HG03378 (cell line): Measurements from ENCODE around the gene NOP10.

Experiments used
- ATAC-seq: cut with Tn5 transposase; IDR thresholded peaks from one replicate; pipeline ENCODE4 v1.9.1; 2021; ENCODE audit warnings: mild to moderate bottlenecking, moderate library complexity; ENCODE audit not compliant: unreplicated experiment

NOP10 gene

DNA sequence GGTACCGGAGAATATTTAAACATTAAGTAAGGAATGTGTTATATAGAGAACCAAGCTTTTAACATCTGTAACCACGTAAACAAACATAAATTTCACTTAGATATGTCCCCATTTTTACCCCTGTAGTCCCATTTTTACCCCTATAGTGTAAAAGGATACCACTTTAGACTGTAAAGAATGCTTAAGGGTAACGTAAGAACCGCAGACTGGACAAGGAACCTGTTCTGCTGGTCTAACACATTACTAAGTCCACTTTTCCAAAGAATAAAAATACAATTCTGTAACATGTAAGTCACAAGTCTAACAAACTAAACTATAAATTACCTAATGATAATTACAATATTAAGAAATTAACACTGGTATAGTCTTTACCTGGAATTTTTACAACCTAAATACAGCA is 8.3 kb downstream of the NOP10 start:
- no peak for ATAC-seq

- ATAC-seq, result no peak
These were observed 10.3 kb downstream of the NOP10 start for GRCh38 chr15:34332553-34333120.

GRCh38 chr15:34331809-34332208 is 11.1 kb downstream of the NOP10 start:
- ATAC-seq, result no peak

- ATAC-seq, result no peak
These were observed 12.7 kb downstream of the NOP10 start for GRCh38 chr15:34330279-34330678.

GRCh38 chr15:34329006-34329405 is 13.9 kb downstream of the NOP10 start:
- ATAC-seq, result no peak

DNA sequence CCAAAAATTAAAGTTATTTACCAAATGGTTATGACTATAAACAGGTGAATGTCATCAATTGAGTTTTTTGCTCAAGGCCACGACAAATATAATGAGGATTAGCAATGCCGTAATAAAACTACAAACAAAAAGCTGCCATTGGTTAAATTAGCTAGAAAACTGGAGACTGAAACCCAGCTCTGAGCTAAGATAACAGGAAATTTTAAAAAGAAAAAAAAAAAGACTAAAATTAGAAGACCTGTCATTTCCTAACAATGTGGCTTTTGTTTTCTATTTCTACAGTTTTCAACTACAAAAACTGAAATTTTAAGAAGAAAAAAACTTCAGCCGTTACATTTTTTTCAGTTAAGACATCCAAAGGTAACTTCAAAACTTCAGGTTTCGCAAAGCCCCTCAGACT is 15.0 kb downstream of the NOP10 start:
- no peak for ATAC-seq

DNA sequence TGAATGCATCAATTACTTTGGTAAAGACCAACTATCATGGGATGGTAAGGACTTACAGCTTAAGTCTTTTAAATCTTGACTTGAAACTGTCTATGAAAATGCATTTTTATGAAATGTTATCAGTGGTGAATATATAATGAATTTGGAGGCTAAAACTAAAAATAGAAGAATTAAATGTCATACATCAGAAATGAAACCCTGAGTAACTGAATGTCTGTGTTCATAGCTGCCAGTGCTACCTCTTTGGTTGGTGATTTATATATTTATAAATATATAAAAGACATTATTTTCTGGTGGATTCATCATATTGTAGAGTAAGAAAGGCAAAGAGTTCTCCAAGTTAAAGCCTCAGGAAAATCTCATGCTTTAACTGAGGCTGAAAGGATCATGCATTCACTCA is 17.6 kb downstream of the NOP10 start:
- no peak for ATAC-seq

GRCh38 chr15:34324933-34325332 is 18.0 kb downstream of the NOP10 start:
- ATAC-seq, result no peak

GRCh38 chr15:34323217-34323616 is 19.7 kb downstream of the NOP10 start:
- no peak for ATAC-seq

GRCh38 chr15:34318277-34319079 is 24.5 kb downstream of the NOP10 start:
- peak; percentile 69 for ATAC-seq

DNA sequence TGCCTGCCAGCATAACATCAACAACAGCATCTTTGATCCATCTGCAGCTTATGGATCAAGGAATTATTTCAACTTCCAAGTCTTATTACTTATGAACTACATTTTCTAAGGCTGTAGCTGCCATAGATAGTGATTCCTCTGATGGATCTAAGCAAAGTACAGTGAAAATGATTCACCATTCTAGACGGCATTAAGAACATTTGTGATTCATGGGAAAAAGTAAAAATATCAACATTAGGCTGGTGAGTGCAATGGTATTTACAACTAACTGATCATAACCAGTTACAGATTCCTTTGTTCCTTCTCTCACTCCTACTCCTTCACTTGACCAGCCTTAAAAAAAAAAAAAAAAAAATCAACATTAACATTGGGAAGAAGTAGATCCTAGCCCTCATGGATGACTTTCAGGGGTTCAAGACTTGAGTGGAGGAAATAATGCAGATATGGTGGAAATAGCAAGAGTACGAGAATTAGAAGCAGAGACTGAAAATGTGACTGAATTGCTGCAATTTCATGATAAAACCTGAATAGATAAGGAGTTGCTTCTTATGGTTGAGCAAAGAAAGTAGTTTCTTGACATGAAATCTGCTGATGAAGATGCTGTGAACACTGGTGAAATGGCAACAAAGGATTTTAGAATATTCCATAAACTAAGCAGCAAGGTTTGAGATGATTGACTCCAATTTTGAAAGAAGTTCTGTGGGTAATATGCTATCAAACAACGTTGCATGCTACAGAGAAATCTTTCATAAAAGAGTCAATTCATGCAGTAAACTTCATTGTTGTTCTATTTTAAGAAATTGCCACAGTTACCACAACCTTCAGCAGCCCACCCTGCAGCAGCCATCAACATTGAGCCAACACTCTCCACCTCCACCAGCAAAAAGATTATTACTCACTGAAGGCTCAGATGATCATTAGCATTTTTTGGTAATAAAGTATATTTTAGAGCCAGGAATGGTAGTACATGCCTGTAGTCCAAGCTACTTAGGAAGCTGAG is 28.1 kb downstream of the NOP10 start:
- no peak for ATAC-seq

DNA sequence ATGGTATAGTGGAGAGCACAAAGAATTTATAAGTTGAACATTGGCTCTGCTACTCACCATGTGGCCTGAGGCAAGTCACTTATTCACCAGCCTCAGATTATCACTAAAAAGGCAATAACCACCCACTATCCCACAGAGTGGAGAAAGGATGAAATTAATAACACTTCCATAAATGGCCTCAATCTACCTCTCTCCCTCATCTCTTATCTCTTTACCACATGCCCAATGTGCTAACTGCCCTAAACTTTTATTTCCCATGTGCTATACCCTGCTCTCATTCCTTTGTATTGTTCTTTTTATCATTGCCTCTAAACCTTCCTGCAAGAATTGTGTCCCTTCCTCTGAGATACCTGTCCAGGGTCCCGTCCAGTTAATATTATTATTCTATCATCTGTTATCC is 31.4 kb downstream of the NOP10 start:
- ATAC-seq, result no peak

GRCh38 chr15:34304613-34305012 is 38.3 kb downstream of the NOP10 start:
- ATAC-seq, result no peak

GRCh38 chr15:34301058-34301457 is 41.9 kb downstream of the NOP10 start:
- ATAC-seq, result no peak

DNA sequence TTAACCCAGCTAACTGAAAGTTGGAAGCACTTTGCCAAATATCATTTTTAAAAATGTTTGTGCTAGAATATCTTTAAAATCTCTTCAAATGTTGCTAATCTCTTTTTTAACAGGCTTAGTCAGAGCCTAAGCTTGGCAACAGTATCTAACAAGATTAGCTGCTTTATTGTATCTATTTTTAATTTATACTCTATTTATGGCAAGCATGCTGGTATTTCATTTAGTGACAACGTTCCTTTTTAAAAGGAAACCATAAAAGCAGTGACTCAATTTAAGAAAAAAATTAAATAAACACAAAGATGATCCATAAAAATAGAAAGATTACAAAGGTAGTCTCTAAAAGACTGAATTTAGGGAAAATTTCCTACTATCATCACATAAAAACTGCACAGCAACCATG is 45.9 kb downstream of the NOP10 start:
- no peak for ATAC-seq

GRCh38 chr15:34292621-34293020 is 50.3 kb downstream of the NOP10 start:
- no peak for ATAC-seq
